A673 (cell line): ENCODE results near the gene GRIN2A.
"Not testable (repeated sequence)": the region's sequence is repeated elsewhere in the genome, so short reads cannot be mapped to it uniquely, and the experiment has no call there.

ENCODE experiments used
- CTCF ChIP-seq: fragments of 300-800, 200-600 bp; sonication (generic); conservative IDR thresholded peaks from 2 replicates; pipeline ENCODE4 v1.5.1; 2017; ENCODE audit warnings: low read depth, mild to moderate bottlenecking, antibody characterized with exemption, low read length, moderate library complexity, mixed read lengths
- EZH2 ChIP-seq: fragments of 200-600 bp; sonication (generic); IDR thresholded peaks from 2 replicates; pipeline ENCODE4 v1.6.1; 2017; ENCODE audit warnings: borderline replicate concordance, low read depth, mild to moderate bottlenecking, mixed read lengths, antibody characterized with exemption, low read length; ENCODE audit not compliant: poor library complexity, severe bottlenecking

DNA sequence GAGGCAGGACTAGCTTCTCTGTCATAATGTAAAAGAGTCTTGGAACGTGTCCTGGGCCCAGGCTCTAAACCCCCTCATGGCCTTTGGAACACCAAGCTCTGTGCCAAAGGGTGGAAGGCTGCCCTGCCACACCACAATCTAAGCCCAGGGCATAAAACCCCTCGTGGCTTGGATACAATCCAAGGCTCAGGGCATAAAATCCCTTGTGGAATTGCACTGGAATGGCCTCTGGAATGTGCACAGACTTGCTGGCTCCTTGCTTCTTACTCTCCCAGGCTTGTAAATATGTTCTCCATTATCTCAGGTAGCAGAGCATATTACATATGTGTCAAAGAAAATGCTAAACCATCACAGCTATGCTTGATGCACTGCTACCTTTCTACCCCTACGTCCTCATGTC, 306.2 kb downstream of the GRIN2A start:
- not testable (repeated sequence) for TF ChIP-seq CTCF, EZH2
